CD4-positive, alpha-beta memory T cell (primary cell): Measurements from ENCODE around the gene CCNJL. TPM values are rescaled to one million over a fixed set of nuclear protein-coding genes. Genes with fewer than 3 reads are reported as not detected.

Experiments used
- CTCF ChIA-PET: fragments of 350-600 bp; sonication (Branson Sonifier 250); formaldehyde crosslinking; loops from one replicate; lab custom pipeline; 2021; ENCODE audit warnings: inconsistent platforms; ENCODE audit not compliant: partially characterized antibody; lab: Charles Lee
- POLR2A ChIA-PET: fragments of 350-600 bp; sonication (Branson Sonifier 250); formaldehyde crosslinking; loops from one replicate; lab custom pipeline; 2021; ENCODE audit not compliant: partially characterized antibody; lab: Charles Lee
- DNase-seq, 5 donors: peaks; one replicate each; pipeline versions ENCODE4 v3.0.0 to v3.0.0-alpha.2; 2020 to 2022; ENCODE audit warnings: mixed read lengths in 1 of 5
- H3K27ac ChIP-seq: one replicate; pipeline ENCODE4 v1.7.0; 2013; ENCODE audit warnings: low read depth, low read length
- H3K27me3 ChIP-seq: 2 replicates; pipeline ENCODE4 v1.7.0; 2013; ENCODE audit warnings: mild to moderate bottlenecking, low read length, moderate library complexity; ENCODE audit not compliant: insufficient read depth
- H3K36me3 ChIP-seq: 2 replicates; pipeline ENCODE4 v1.7.0; 2013; ENCODE audit warnings: mild to moderate bottlenecking, low read length, moderate library complexity; ENCODE audit not compliant: insufficient read depth
- H3K4me1 ChIP-seq: 2 replicates; pipeline ENCODE4 v1.7.0; 2013; ENCODE audit warnings: mild to moderate bottlenecking, low read length, moderate library complexity; ENCODE audit not compliant: insufficient read depth
- H3K4me3 ChIP-seq, 2 donors: one replicate each; pipeline ENCODE4 v1.7.0; 2013; ENCODE audit warnings: low read length in 2 of 2, mild to moderate bottlenecking in 1 of 2
- H3K9me3 ChIP-seq, 2 donors: one replicate each; pipeline ENCODE4 v1.7.0; 2013; ENCODE audit warnings: low read length in 2 of 2, control low read depth in 1 of 2; ENCODE audit not compliant: control insufficient read depth in 1 of 2
- H3K27ac Mint-ChIP-seq, 7 donors: one replicate each; pipeline ENCODE4 v1.8.0; 2020 to 2021; ENCODE audit warnings: mixed read lengths in 7 of 7, mild to moderate bottlenecking in 6 of 7, inconsistent platforms in 3 of 7, moderate library complexity in 3 of 7
- H3K27me3 Mint-ChIP-seq, 2 donors: one replicate each; pipeline ENCODE4 v1.8.0; 2020 to 2021; ENCODE audit warnings: mixed read lengths in 2 of 2
- H3K36me3 Mint-ChIP-seq, 2 donors: one replicate each; pipeline ENCODE4 v1.8.0; 2020 to 2021; ENCODE audit warnings: mixed read lengths in 2 of 2, inconsistent platforms in 1 of 2, mild to moderate bottlenecking in 1 of 2
- H3K4me1 Mint-ChIP-seq, 4 donors: one replicate each; pipeline ENCODE4 v1.8.0; 2020 to 2021; ENCODE audit warnings: mixed read lengths in 4 of 4, mild to moderate bottlenecking in 1 of 4
- H3K4me3 Mint-ChIP-seq, 8 donors: one replicate each; pipeline ENCODE4 v1.8.0; 2020 to 2021; ENCODE audit warnings: mixed read lengths in 8 of 8, mild to moderate bottlenecking in 7 of 8, moderate library complexity in 6 of 8, inconsistent platforms in 3 of 8
- H3K9me3 Mint-ChIP-seq, 8 donors: one replicate each; pipeline ENCODE4 v1.8.0; 2020 to 2021; ENCODE audit warnings: mixed read lengths in 8 of 8, mild to moderate bottlenecking in 5 of 8, inconsistent platforms in 3 of 8, moderate library complexity in 1 of 8
- intact Hi-C: fragments of 100-400 bp; cut with micrococcal nuclease; formaldehyde crosslinking; loops from one replicate; pipeline ENCODE4 v1.15.1; 2023
- polyA plus RNA-seq, 2 donors: library from polyadenylated mRNA; unstranded; fragments of 300-500 nt; fragmentation: Illumina TruSeq; gene quantifications; one replicate each; pipeline ENCODE4 v1.2.3, GENCODE V29; 2021
- total RNA-seq, 2 experiments: library from RNA; stranded (reverse); gene quantifications; one replicate each; pipeline ENCODE4 v1.2.3, GENCODE V29; 2021

CCNJL gene
- total and polyA plus RNA-seq, 4 experiments from 2014 or later: not detected

DNA sequence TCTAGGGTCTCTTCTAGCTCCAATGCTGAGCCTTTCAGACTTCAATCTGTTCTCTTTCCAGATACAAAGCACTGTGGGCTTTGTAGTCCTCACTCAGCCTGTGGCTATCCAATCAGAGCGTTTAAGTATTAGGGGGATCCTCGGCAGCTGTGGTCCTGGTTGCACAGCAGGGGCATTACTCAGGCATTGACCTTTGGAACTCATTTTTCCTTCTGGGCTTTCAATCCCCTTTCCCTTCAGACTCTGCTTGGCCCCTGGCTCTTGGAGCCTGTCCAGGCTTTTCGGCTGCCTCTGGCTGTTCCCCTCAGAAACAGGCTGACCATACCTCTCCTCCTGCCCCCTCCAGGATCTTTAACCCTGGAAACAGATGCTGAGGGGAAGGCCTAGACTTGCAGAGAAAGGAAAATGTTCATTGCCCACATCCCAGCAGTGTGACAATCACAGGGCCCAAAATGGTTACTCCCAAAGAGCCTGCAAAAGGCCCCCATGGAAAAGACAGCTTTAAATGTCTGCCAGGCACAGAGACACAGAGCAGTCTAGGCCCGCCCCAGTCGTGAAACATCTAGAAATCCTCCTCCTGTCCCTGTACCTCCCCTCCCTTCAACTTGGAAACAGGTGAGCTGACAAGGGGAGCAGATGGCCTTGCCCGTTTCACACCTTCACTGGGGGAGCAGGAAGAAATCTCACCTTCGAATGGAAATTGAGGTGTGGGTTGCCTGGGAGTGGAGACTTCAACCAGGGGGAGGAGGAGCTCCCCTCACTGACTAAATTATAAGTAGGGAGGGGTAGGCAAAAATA is 44.4 kb upstream of the CCNJL start:
- POLR2A ChIA-PET: no interaction called here
- no peak overlapping the region for H3K4me3 Mint-ChIP-seq
- no peaks in the 10 kb centered on the region for H3K4me1 Mint-ChIP-seq
- Histone ChIP-seq H3K27me3 (no peaks in the 10 kb centered on the region), H3K9me3 (no peaks in the 10 kb centered on the region), H3K4me1 (no peaks in the 10 kb centered on the region), H3K4me3 (no peak overlapping the region), H3K27ac (no peak overlapping the region), H3K36me3 (no peaks in the 10 kb centered on the region)
- intact Hi-C loops: no loop called here
- H3K27ac Mint-ChIP-seq: no peak overlapping the region
- CTCF ChIA-PET: interaction anchor here (0.6 to 1.3 kb wide), 2 partner anchors 11 to 27 kb away, joined by 3 to 4 read pairs; no protein-coding TSS in a partner anchor
- no peak for DNase-seq
- no peaks in the 10 kb centered on the region for H3K36me3 Mint-ChIP-seq
- peaks cover 0 to 9% of the 10 kb centered on the region in 2 donors for H3K27me3 Mint-ChIP-seq
- no peaks in the 10 kb centered on the region for H3K9me3 Mint-ChIP-seq

DNA sequence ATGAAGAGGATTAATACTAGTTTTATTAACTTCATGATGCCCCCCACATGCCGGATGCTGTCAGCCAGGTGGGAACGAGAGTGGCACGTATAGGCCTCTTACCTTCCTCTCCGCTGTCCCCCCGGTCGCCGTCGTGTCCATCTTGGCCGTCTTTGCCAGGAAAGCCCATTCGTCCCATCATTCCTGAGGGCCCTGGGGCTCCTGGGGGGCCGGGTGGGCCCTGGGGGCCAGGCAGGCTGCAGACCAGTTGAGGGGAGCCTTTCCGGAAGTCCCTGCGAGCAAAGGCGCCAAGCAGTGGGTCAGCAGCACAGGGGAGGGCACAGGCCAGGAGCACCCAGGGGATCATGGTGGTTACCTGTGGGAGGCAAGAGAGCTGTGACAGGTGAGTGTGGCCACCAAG is 42.3 kb upstream of the CCNJL start:
- no peaks in the 10 kb centered on the region for H3K4me1 ChIP-seq
- CTCF ChIA-PET: interaction anchor here (1.2 kb wide), 1 partner anchor 9 kb away, joined by 4 read pairs; no protein-coding TSS in a partner anchor
- Mint-ChIP-seq H3K27ac (no peak overlapping the region), H3K4me3 (no peak overlapping the region), H3K36me3 (no peaks in the 10 kb centered on the region), H3K4me1 (no peaks in the 10 kb centered on the region), H3K9me3 (no peaks in the 10 kb centered on the region), H3K27me3 (peaks cover 0 to 7% of the 10 kb centered on the region in 2 donors)
- H3K27me3 ChIP-seq: no peaks in the 10 kb centered on the region
- H3K36me3 ChIP-seq: no peaks in the 10 kb centered on the region
- H3K27ac ChIP-seq: no peak overlapping the region
- no peak for DNase-seq
- intact Hi-C loops: no loop called here
- no peaks in the 10 kb centered on the region for H3K9me3 ChIP-seq
- no peak overlapping the region for H3K4me3 ChIP-seq
- POLR2A ChIA-PET: no interaction called here

DNA sequence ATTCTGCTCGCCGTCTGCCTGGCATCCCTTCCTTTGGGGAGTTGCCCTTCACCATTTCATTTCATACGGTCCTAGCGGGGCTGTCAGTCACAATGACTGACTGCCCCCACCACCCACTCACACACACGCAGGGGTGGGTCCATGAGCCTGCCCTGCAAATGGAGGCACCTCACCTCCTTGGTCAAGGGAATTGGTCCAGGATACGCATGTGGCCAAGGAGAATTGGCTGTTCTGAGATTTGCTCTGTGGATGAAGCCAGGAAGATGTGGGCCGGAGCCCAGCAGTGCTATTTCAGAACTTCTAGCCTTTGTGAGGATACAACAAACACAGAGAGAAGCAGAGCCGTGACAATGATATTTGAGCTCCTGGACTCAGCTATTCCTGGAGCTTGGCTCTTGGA is 41.0 kb upstream of the CCNJL start:
- Mint-ChIP-seq H3K36me3 (no peaks in the 10 kb centered on the region), H3K4me3 (no peak overlapping the region), H3K9me3 (no peaks in the 10 kb centered on the region), H3K4me1 (no peaks in the 10 kb centered on the region), H3K27me3 (peaks cover 0 to 2% of the 10 kb centered on the region in 2 donors), H3K27ac (no peak overlapping the region)
- ChIA-PET POLR2A (no interaction called here), CTCF (interaction anchor here (1.0 kb wide), 1 partner anchor 10 kb away, joined by 3 read pairs; no protein-coding TSS in a partner anchor)
- Histone ChIP-seq H3K27ac (no peak overlapping the region), H3K4me3 (no peak overlapping the region), H3K4me1 (no peaks in the 10 kb centered on the region), H3K36me3 (no peaks in the 10 kb centered on the region), H3K27me3 (no peaks in the 10 kb centered on the region), H3K9me3 (no peaks in the 10 kb centered on the region)
- intact Hi-C loops: no loop called here
- no peak for DNase-seq

DNA sequence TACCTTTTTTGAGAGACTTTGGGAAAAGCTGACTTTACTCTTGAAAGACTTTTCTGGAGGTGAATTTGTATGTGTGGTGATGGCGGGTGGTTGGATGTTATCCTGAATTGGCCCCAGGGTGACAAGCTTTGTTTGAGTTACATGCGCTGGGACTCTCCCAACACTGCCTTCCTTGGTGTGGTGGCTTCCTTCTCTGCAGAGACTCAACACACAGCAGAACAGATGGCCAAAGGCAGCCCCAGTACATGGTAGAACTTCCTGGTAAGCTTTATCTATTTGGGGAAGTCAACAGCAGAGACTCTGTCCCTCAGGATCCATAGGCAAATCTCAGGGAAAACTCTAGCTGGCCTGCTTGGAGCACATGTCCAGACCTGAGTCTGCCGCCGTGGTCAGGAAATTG is 39.9 kb upstream of the CCNJL start:
- no peaks in the 10 kb centered on the region for H3K9me3 ChIP-seq
- Mint-ChIP-seq H3K4me1 (no peaks in the 10 kb centered on the region), H3K27ac (no peak overlapping the region), H3K4me3 (no peak overlapping the region), H3K36me3 (no peaks in the 10 kb centered on the region), H3K9me3 (no peaks in the 10 kb centered on the region), H3K27me3 (peaks cover 0 to 2% of the 10 kb centered on the region in 2 donors)
- DNase-seq: no peak
- intact Hi-C loops: no loop called here
- no peaks in the 10 kb centered on the region for H3K27me3 ChIP-seq
- no peak overlapping the region for H3K27ac ChIP-seq
- POLR2A ChIA-PET: no interaction called here
- no peak overlapping the region for H3K4me3 ChIP-seq
- CTCF ChIA-PET: interaction anchor here (0.7 to 1.5 kb wide), 2 partner anchors 10 to 168 kb away, joined by 3 to 4 read pairs; no protein-coding TSS in a partner anchor
- no peaks in the 10 kb centered on the region for H3K4me1 ChIP-seq
- H3K36me3 ChIP-seq: no peaks in the 10 kb centered on the region

DNA sequence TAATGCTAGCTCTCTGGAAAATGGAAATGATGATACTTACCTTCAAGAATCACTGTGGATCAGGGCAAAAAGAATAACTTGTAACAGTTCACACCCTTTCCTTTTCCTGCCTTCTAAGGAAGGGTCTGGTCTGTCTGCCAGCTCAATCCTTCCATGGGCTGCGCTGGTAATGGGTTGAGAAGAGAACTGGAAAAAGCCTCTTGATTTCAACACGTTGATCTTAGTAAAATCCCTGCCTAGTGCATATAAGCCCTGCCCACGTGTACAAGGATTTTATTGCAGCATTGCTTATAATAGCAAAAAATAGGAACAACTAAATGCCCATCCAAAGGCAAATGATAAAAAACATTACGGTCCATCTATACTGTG is 37.6 kb upstream of the CCNJL start:
- H3K27me3 ChIP-seq: no peaks in the 10 kb centered on the region
- H3K4me3 ChIP-seq: no peak overlapping the region
- ChIA-PET CTCF (interaction anchor here (9.7 kb wide), 1 partner anchor 326 kb away, joined by 179 read pairs; no protein-coding TSS in a partner anchor), POLR2A (no interaction called here)
- Mint-ChIP-seq H3K27ac (no peak overlapping the region), H3K36me3 (no peaks in the 10 kb centered on the region), H3K4me1 (no peaks in the 10 kb centered on the region), H3K9me3 (no peaks in the 10 kb centered on the region), H3K27me3 (peaks cover 0 to 2% of the 10 kb centered on the region in 2 donors), H3K4me3 (no peak overlapping the region)
- DNase-seq: no peak
- H3K9me3 ChIP-seq: no peaks in the 10 kb centered on the region
- H3K4me1 ChIP-seq: no peaks in the 10 kb centered on the region
- no peaks in the 10 kb centered on the region for H3K36me3 ChIP-seq
- H3K27ac ChIP-seq: no peak overlapping the region
- intact Hi-C loops: no loop called here

DNA sequence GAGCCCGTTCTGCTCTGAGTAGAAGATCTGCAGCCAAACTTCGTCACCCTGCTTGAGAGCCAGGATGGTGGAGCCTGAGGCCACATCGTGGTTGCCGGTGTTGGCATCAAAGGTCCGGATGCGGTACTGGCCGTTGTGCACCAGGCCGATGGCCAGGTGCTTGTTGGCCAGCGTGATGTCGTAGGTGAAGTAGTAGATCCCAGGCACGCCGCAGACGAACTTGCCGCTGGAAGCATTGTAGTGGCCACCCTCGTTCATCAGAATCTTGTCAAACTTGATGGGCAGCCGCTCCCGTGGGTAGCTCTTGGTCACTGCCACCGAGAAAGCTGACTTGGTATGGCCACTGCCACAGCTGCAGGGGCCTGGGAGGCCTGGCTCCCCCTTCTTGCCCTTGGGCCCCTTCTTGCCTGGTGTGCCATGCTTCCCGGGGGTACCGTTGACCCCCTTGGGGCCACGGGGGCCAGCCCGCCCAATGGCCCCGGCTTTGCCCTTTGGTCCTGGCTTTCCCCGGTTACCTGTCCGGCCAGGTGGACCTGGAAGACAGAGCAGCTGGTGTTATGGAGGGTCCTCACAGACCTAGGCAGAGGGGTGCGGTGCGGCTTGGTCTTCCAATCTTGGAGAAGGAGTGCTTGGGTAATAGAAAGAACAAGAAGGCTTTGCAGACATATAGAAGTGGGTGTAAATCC is 37.0 kb upstream of the CCNJL start:
- intact Hi-C loops: no loop called here
- H3K9me3 Mint-ChIP-seq: no peaks in the 10 kb centered on the region
- no peaks in the 10 kb centered on the region for H3K4me1 Mint-ChIP-seq
- Histone ChIP-seq H3K27me3 (no peaks in the 10 kb centered on the region), H3K27ac (no peak overlapping the region), H3K4me1 (no peaks in the 10 kb centered on the region), H3K4me3 (no peak overlapping the region), H3K36me3 (no peaks in the 10 kb centered on the region), H3K9me3 (no peaks in the 10 kb centered on the region)
- H3K4me3 Mint-ChIP-seq: no peak overlapping the region
- no peak for DNase-seq
- POLR2A ChIA-PET: no interaction called here
- no peak overlapping the region for H3K27ac Mint-ChIP-seq
- H3K27me3 Mint-ChIP-seq: peaks cover 0 to 2% of the 10 kb centered on the region in 2 donors
- H3K36me3 Mint-ChIP-seq: no peaks in the 10 kb centered on the region
- CTCF ChIA-PET: interaction anchor here (9.7 kb wide), 1 partner anchor 326 kb away, joined by 179 read pairs; no protein-coding TSS in a partner anchor

DNA sequence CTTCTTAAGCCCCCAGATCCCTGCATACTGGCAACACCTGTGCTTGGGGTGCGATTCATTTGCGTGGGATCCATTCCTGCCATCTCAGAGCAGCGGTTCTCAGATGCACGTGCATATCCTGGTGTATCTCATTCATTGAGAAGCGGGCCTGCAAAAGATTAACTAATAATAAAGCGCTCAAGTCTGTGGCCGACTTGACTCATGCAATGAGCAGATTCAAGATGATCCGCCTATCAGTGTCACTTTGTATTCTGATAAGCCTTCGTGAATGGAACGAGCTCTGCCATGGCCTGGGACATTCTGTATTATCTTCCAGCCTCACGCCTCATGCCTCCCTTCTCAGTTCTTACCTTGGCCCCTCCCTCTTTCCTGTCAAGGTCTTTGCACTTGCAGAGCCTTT is 35.7 kb upstream of the CCNJL start:
- H3K4me3 ChIP-seq: no peak overlapping the region
- no peak overlapping the region for H3K27ac ChIP-seq
- no peaks in the 10 kb centered on the region for H3K9me3 ChIP-seq
- intact Hi-C loops: no loop called here
- no peak for DNase-seq
- H3K27me3 ChIP-seq: no peaks in the 10 kb centered on the region
- Mint-ChIP-seq H3K36me3 (no peaks in the 10 kb centered on the region), H3K27me3 (peaks cover 2% of the 10 kb centered on the region in 2 donors), H3K9me3 (no peaks in the 10 kb centered on the region), H3K4me1 (no peaks in the 10 kb centered on the region), H3K4me3 (no peak overlapping the region), H3K27ac (peak overlapping the region in 1 of 7 donors; percentile 52)
- no peaks in the 10 kb centered on the region for H3K4me1 ChIP-seq
- ChIA-PET CTCF (interaction anchor here (4.0 to 9.7 kb wide), 2 partner anchors 13 to 324 kb away, joined by 21 to 179 read pairs; no protein-coding TSS in a partner anchor), POLR2A (no interaction called here)
- no peaks in the 10 kb centered on the region for H3K36me3 ChIP-seq
